GM06990 (cell line): Measurements from ENCODE around the gene RALGAPA2.

Source experiments
- DNase-seq: peaks from one replicate; pipeline ENCODE4 v3.0.0-alpha.2; 2011; ENCODE audit not compliant: insufficient read length; ENCODE audit errors: extremely low read depth
- H3K27me3 ChIP-seq: replicated peaks from 2 replicates; pipeline ENCODE4 v1.6.0; 2011; ENCODE audit warnings: low read length; ENCODE audit not compliant: control insufficient read depth, insufficient read depth
- H3K36me3 ChIP-seq: 2 replicates; pipeline ENCODE4 v1.5.1; 2011; ENCODE audit warnings: low read length; ENCODE audit not compliant: control insufficient read depth, insufficient read depth
- H3K4me3 ChIP-seq: replicated peaks from 2 replicates; pipeline ENCODE4 v1.5.1; 2011; ENCODE audit warnings: low read depth, mild to moderate bottlenecking, control low read depth, low read length
- TF ChIP-seq, protein P1 (sequence below): IDR thresholded peaks from 2 replicates; pipeline ENCODE4 v1.5.1; 2011; ENCODE audit warnings: low read length, control low read depth, mild to moderate bottlenecking, inconsistent platforms; ENCODE audit not compliant: insufficient read depth, poor library complexity, severe bottlenecking

Gene RALGAPA2

DNA sequence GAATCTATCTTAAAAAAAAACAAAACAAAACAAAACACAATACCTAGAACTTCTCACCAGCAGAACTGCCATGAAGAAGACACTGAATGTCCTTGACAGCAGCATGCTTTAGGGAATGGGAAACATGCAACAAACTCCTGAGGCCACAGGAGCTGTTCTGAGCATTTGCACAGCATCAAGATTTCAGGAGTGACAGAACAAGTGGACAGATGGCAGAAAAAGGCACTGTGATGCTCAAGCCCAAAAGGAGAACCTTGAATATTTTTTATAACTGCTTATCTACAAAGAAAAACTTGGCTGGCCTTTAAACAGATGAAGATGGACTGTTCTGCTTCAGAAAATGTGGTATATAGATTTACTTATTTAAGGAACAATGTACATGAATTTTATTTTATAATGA is 158.9 kb downstream of the RALGAPA2 start:
- TF ChIP-seq, protein P1, sequence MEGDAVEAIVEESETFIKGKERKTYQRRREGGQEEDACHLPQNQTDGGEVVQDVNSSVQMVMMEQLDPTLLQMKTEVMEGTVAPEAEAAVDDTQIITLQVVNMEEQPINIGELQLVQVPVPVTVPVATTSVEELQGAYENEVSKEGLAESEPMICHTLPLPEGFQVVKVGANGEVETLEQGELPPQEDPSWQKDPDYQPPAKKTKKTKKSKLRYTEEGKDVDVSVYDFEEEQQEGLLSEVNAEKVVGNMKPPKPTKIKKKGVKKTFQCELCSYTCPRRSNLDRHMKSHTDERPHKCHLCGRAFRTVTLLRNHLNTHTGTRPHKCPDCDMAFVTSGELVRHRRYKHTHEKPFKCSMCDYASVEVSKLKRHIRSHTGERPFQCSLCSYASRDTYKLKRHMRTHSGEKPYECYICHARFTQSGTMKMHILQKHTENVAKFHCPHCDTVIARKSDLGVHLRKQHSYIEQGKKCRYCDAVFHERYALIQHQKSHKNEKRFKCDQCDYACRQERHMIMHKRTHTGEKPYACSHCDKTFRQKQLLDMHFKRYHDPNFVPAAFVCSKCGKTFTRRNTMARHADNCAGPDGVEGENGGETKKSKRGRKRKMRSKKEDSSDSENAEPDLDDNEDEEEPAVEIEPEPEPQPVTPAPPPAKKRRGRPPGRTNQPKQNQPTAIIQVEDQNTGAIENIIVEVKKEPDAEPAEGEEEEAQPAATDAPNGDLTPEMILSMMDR = no peak
- no peak for DNase-seq
- Histone ChIP-seq H3K27me3 (no peaks in the 10 kb centered on the region), H3K4me3 (no peak overlapping the region), H3K36me3 (no peaks in the 10 kb centered on the region)

GRCh38 chr20:20552076-20552475 is 160.4 kb downstream of the RALGAPA2 start:
- TF ChIP-seq, protein P1 = no peak
- Histone ChIP-seq H3K36me3 (no peaks in the 10 kb centered on the region), H3K27me3 (no peaks in the 10 kb centered on the region), H3K4me3 (no peak overlapping the region)
- no peak for DNase-seq

DNA sequence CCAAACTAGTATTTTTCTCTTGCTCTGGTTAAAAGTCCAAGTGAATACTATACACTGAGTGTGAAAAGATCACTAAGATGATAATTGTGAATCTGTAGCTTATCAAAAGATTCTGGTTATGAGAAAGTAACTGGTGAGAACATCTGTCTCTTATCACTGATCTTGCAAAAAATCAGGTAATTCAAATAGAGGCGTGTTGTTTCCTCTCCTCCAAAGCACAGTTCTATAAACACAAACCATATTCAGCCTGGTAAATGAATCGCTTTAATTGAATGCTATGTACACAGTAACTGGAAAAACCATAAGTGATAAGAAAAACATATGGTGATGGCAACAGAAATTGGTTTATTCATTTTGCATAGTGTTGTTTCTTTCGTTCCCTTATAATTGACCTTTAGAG is 161.0 kb downstream of the RALGAPA2 start:
- no peak for DNase-seq
- no peak overlapping the region for H3K4me3 ChIP-seq
- H3K36me3 ChIP-seq = peaks cover 1% of the 10 kb centered on the region; the same call in 1 of the 2 replicates
- TF ChIP-seq, protein P1 = no peak
- no peaks in the 10 kb centered on the region for H3K27me3 ChIP-seq

DNA sequence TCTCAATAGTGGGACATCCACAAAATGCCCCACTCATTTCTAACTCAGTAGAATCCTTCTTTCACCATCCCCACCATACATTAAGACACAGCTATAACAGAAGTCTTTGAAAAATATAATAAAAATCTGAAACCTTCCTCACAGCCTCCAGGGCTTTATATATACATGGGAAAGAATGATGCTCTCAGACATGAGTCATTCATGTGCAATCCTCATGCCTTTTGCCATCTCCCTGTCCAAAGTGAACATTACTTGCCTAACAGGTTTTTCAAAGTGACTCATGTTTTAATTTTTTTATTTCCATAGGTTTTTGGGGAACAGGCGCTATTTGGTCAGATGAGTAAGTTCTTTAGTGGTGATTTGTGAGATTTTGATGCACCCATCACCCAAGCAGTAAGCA is 162.7 kb downstream of the RALGAPA2 start:
- peaks cover 2% of the 10 kb centered on the region; the same call in 1 of the 2 replicates for H3K36me3 ChIP-seq
- H3K4me3 ChIP-seq = no peak overlapping the region
- TF ChIP-seq, protein P1 = no peak
- no peak for DNase-seq
- H3K27me3 ChIP-seq = no peaks in the 10 kb centered on the region

DNA sequence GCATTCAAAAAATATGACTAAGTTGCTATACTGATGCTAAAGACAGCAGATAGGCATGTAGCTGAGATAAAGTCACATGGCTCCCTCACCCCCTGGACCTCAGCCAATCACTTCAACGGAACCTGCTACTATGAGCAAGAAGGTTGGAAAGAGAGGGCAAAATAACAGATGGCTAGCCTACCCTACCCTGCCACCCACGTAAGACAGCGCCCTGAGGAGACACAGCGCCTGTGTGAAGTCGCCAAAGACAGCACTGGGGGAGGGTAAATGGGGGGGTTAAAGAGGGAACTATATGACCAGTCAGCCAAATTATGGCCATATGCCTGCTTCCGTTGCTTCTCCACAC is 163.2 kb downstream of the RALGAPA2 start:
- Histone ChIP-seq H3K36me3 (peaks cover 2% of the 10 kb centered on the region; the same call in 1 of the 2 replicates), H3K27me3 (no peaks in the 10 kb centered on the region), H3K4me3 (no peak overlapping the region)
- no peak for DNase-seq
- TF ChIP-seq, protein P1 = no peak
